Esophagus squamous epithelium (tissue), 5 donors: ENCODE results near the gene SZRD1. TPM values are rescaled to one million over a fixed set of nuclear protein-coding genes. Genes with fewer than 3 reads are reported as not detected.

Experiments
- DNase-seq: peaks from one replicate; lab custom pipeline; 2025; lab: John Stamatoyannopoulos, UW
- H3K27ac ChIP-seq, 4 donors: fragments of 200-600 bp; sonication (generic); one replicate each; pipeline ENCODE4 v1.5.1; 2016 to 2019; ENCODE audit warnings: mild to moderate bottlenecking in 1 of 4
- H3K27me3 ChIP-seq, 4 donors: fragments of 200-600 bp; sonication (generic); 1 replicate in 3 of 4; 2 replicates in 1 of 4; pipeline versions ENCODE4 v1.5.1 to v1.6.0; 2017 to 2021; ENCODE audit warnings: antibody characterized with exemption in 1 of 4
- H3K36me3 ChIP-seq, 3 donors: fragments of 200-600 bp; sonication (generic); one replicate each; pipeline ENCODE4 v1.5.1; 2016 to 2019
- H3K4me1 ChIP-seq, 3 donors: fragments of 200-600 bp; sonication (generic); one replicate each; pipeline ENCODE4 v1.5.1; 2017 to 2019
- H3K4me3 ChIP-seq, 4 donors: fragments of 200-600 bp; sonication (generic); 1 replicate in 3 of 4; 2 replicates in 1 of 4; pipeline ENCODE4 v1.5.1; 2016 to 2019; ENCODE audit warnings: mild to moderate bottlenecking in 2 of 4, moderate library complexity in 1 of 4
- H3K9me3 ChIP-seq, 3 donors: fragments of 200-600 bp; sonication (generic); one replicate each; pipeline ENCODE4 v1.5.1; 2016 to 2019
- CTCF ChIP-seq, 6 experiments: fragments of 450-650 bp in 4 of 6; fragments of 200-600 bp in 2 of 6; sonication (generic) in 2 of 6; IDR thresholded peaks; one replicate each; pipeline ENCODE4 v1.5.1; 2016 to 2019; ENCODE audit warnings: antibody characterized with exemption in 6 of 6, mild to moderate bottlenecking in 4 of 6, moderate library complexity in 4 of 6
- POLR2A ChIP-seq, 4 donors: fragments of 450-650 bp; IDR thresholded peaks; one replicate each; pipeline ENCODE4 v1.6.1; 2017; ENCODE audit warnings: antibody characterized with exemption in 4 of 4, mild to moderate bottlenecking in 4 of 4, moderate library complexity in 3 of 4
- WGBS, 2 donors: methylation state at CpG; one replicate each; pipeline ENCODE4 v1.1.5; 2018; 5-methylcytosine and 5-hydroxymethylcytosine counted together
- intact Hi-C: fragments of 100-400 bp; cut with DNase I; formaldehyde crosslinking; loops from one replicate; pipeline ENCODE4 v1.15.0; 2022
- total RNA-seq, 4 donors: library from RNA; depleted of rRNA; stranded (reverse); fragments of >200 nt; gene quantifications; one replicate each; pipeline ENCODE4 v1.1.0, GENCODE V29; 2016
- donor health status: DM: yes; HTN: yes; CAD: no.

Gene SZRD1
- total RNA-seq: 10 to 100 TPM; 51.7 to 65.0 (median 58.5) TPM

GRCh38 chr1:16366722-16367257 lies at the start of gene SZRD1:
SZRD1 (plus strand) TSS chr1:16367242; CDS start chr1:16367258, 16 bp downstream.
- 4% methylated on average over 9 to 17 of the region's 24 CpGs for WGBS, 2 donors
- Histone ChIP-seq H3K4me3 (peak within 1 kb of the TSS; percentile 64 to 97 (median 90)), H3K27me3 (no peaks in the 10 kb centered on the region), H3K36me3 (no peaks in the 10 kb centered on the region), H3K27ac (peak within 1 kb of the TSS; percentile 96 to 100 (median 100)), H3K9me3 (no peaks in the 10 kb centered on the region), H3K4me1 (peaks cover 15 to 75% (median 51%) of the 10 kb centered on the region in 3 donors)
- peak in 1 of 6 experiments; percentile 33 for TF ChIP-seq CTCF (IDR thresholded peaks at IDR 0.05)
- TF ChIP-seq POLR2A (IDR thresholded peaks at IDR 0.05): peak in 1 of 4 donors; percentile 72
- peak; percentile 95 for DNase-seq
- intact Hi-C loops: loop anchor here (10.0 kb wide), 2 partner anchors 172 to 292 kb away; partner anchors contain the start of gene FAM131C

GRCh38 chr1:16318555-16318954 lies 48.5 kb upstream of the SZRD1 start:
- intact Hi-C loops: no loop called here
- peak overlapping the region in 1 of 4 donors; percentile 5 for H3K27ac ChIP-seq
- H3K4me1 ChIP-seq: peaks cover 14 to 94% (median 49%) of the 10 kb centered on the region in 3 donors
- no peaks in the 10 kb centered on the region for H3K9me3 ChIP-seq
- WGBS, 2 donors: 56 to 88% methylated on average over 3 of the region's 3 CpGs
- H3K4me3 ChIP-seq: no peak overlapping the region
- H3K36me3 ChIP-seq: peaks cover 0 to 25% (median 8%) of the 10 kb centered on the region in 3 donors
- no peak for DNase-seq
- TF ChIP-seq POLR2A (IDR thresholded peaks at IDR 0.05): no peak
- TF ChIP-seq CTCF (IDR thresholded peaks at IDR 0.05): no peak
- no peaks in the 10 kb centered on the region for H3K27me3 ChIP-seq

- Histone ChIP-seq H3K4me1 (peaks cover 14 to 98% (median 55%) of the 10 kb centered on the region in 3 donors), H3K4me3 (no peak overlapping the region), H3K36me3 (peaks cover 0 to 10% (median 0%) of the 10 kb centered on the region in 3 donors), H3K27me3 (no peaks in the 10 kb centered on the region), H3K27ac (peak overlapping the region; percentile 25 to 57 (median 34)), H3K9me3 (no peaks in the 10 kb centered on the region)
- no peak for TF ChIP-seq POLR2A (IDR thresholded peaks at IDR 0.05)
- no peak for TF ChIP-seq CTCF (IDR thresholded peaks at IDR 0.05)
- WGBS, 2 donors: 31 to 38% methylated on average over 4 of the region's 4 CpGs
- intact Hi-C loops: no loop called here
- DNase-seq: no peak
Measured at GRCh38 chr1:16321176-16321867, 45.7 kb upstream of the SZRD1 start.

- no peak for DNase-seq
- TF ChIP-seq POLR2A (IDR thresholded peaks at IDR 0.05) (no peak), CTCF (IDR thresholded peaks at IDR 0.05) (no peak)
- H3K27me3 ChIP-seq: no peaks in the 10 kb centered on the region
- WGBS, 2 donors: 51 to 59% methylated on average over 6 of the region's 6 CpGs
- H3K27ac ChIP-seq: peak overlapping the region in 3 of 4 donors; percentile 5 to 70 (median 65)
- peaks cover 6 to 93% (median 37%) of the 10 kb centered on the region in 3 donors for H3K4me1 ChIP-seq
- intact Hi-C loops: no loop called here
- peaks cover 0 to 9% (median 0%) of the 10 kb centered on the region in 3 donors for H3K36me3 ChIP-seq
- H3K4me3 ChIP-seq: no peak overlapping the region
- no peaks in the 10 kb centered on the region for H3K9me3 ChIP-seq
Measured at GRCh38 chr1:16324456-16324890, 42.6 kb upstream of the SZRD1 start.
